Liver (tissue), 3 donors: Measurements from ENCODE around the gene LRMDA.

Source experiments
- CTCF ChIP-seq: fragments of 150-350 bp; IDR thresholded peaks from 2 replicates; pipeline ENCODE4 v1.5.1; 2017; ENCODE audit warnings: improper control_type of control experiment, low read depth, low read length; ENCODE audit not compliant: missing input control
- GABPA ChIP-seq, 2 donors: IDR thresholded peaks in 1 of 2; conservative IDR thresholded peaks in 1 of 2; 2 replicates each; pipeline ENCODE4 v1.6.1; 2016; ENCODE audit warnings: antibody characterized with exemption in 2 of 2, mild to moderate bottlenecking in 1 of 2, moderate library complexity in 1 of 2
- RAD21 ChIP-seq, 2 donors: IDR thresholded peaks; 2 replicates each; pipeline ENCODE4 v1.6.1; 2016; ENCODE audit warnings: antibody characterized with exemption in 2 of 2, mild to moderate bottlenecking in 2 of 2
- SP1 ChIP-seq: IDR thresholded peaks from 2 replicates; pipeline ENCODE4 v1.6.1; 2018; ENCODE audit warnings: antibody characterized with exemption, mild to moderate bottlenecking
- TAF1 ChIP-seq: conservative IDR thresholded peaks from 2 replicates; pipeline ENCODE4 v1.6.1; 2016; ENCODE audit warnings: antibody characterized with exemption, mild to moderate bottlenecking
- YY1 ChIP-seq: IDR thresholded peaks from 2 replicates; pipeline ENCODE4 v1.6.1; 2016; ENCODE audit warnings: antibody characterized with exemption, mild to moderate bottlenecking
- TF ChIP-seq, protein P1 (sequence below): IDR thresholded peaks from 2 replicates; pipeline ENCODE4 v1.6.1; 2016; ENCODE audit warnings: antibody characterized with exemption
- donor health status: healthy.
- donor health status: healthy.

- no peak for TF ChIP-seq RAD21 (IDR thresholded peaks at IDR 0.05)
- TF ChIP-seq, protein P1, sequence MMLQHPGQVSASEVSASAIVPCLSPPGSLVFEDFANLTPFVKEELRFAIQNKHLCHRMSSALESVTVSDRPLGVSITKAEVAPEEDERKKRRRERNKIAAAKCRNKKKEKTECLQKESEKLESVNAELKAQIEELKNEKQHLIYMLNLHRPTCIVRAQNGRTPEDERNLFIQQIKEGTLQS = no peak
- TF ChIP-seq CTCF = no peak
- no peak for TF ChIP-seq TAF1
- no peak for TF ChIP-seq GABPA (IDR thresholded peaks at IDR 0.05 in 1 of 2, conservative IDR thresholded peaks at IDR 0.05 in 1 of 2)
- no peak for TF ChIP-seq SP1
- TF ChIP-seq YY1 = no peak
Observed at GRCh38 chr10:75477680-75478079, 46.3 kb downstream of the LRMDA start.
